ENCODE results near the gene RTP3. TPM values are rescaled to one million over a fixed set of nuclear protein-coding genes. Genes with fewer than 3 reads are reported as not detected.

Gene RTP3
- total RNA-seq, 1 donor from 2014 or later: not detected

DNA sequence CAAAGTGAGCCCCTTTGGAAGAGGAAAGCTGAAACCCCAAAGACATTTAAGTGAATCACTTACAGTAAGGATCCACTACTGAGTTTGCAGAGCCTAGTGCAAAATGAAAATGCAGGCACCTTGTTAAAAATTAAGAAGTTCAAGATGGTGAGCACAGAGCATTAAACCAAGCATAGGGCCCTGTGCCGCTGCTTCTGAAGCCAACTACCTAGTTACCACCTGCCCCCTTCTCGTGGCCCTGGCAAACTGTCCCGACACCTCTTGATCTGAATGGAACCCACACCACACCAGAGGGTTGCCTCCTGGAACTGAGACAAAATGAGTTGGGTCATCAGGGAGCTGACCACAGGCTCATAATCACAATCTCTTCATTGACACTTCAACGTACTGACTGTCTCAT is 42.8 kb downstream of the RTP3 start:
- Histone ChIP-seq H3K9me3 (no peaks in the 10 kb centered on the region), H3K27me3 (no peaks in the 10 kb centered on the region), H3K36me3 (no peaks in the 10 kb centered on the region), H3K4me3 (no peak overlapping the region), H3K27ac (no peak overlapping the region), H3K4me1 (no peaks in the 10 kb centered on the region)
- no peak for DNase-seq (ENCODE audit: low spot score in 2 of 2)
- intact Hi-C loops (cut with DNase I): no loop called here
- TF ChIP-seq, protein P1, sequence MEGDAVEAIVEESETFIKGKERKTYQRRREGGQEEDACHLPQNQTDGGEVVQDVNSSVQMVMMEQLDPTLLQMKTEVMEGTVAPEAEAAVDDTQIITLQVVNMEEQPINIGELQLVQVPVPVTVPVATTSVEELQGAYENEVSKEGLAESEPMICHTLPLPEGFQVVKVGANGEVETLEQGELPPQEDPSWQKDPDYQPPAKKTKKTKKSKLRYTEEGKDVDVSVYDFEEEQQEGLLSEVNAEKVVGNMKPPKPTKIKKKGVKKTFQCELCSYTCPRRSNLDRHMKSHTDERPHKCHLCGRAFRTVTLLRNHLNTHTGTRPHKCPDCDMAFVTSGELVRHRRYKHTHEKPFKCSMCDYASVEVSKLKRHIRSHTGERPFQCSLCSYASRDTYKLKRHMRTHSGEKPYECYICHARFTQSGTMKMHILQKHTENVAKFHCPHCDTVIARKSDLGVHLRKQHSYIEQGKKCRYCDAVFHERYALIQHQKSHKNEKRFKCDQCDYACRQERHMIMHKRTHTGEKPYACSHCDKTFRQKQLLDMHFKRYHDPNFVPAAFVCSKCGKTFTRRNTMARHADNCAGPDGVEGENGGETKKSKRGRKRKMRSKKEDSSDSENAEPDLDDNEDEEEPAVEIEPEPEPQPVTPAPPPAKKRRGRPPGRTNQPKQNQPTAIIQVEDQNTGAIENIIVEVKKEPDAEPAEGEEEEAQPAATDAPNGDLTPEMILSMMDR (IDR thresholded peaks at IDR 0.05): no peak

GRCh38 chr3:46541835-46542234 is 44.1 kb downstream of the RTP3 start:
- no peak for DNase-seq (ENCODE audit: low spot score in 2 of 2)

GRCh38 chr3:46542344-46542743 is 44.6 kb downstream of the RTP3 start:
- Histone ChIP-seq H3K27me3 (no peaks in the 10 kb centered on the region), H3K4me1 (no peaks in the 10 kb centered on the region), H3K4me3 (no peak overlapping the region), H3K27ac (no peak overlapping the region), H3K36me3 (no peaks in the 10 kb centered on the region), H3K9me3 (no peaks in the 10 kb centered on the region)
- intact Hi-C loops (cut with DNase I): no loop called here
- DNase-seq (ENCODE audit: low spot score in 2 of 2): no peak
- TF ChIP-seq, protein P1 (IDR thresholded peaks at IDR 0.05): no peak

More at GRCh38 chr3:46541835-46542234, 44.1 kb downstream of the RTP3 start:
- no peaks in the 10 kb centered on the region for H3K4me1 ChIP-seq
- TF ChIP-seq, protein P1 (IDR thresholded peaks at IDR 0.05): no peak
- no peak overlapping the region for H3K27ac ChIP-seq
- intact Hi-C loops (cut with DNase I): no loop called here
- H3K27me3 ChIP-seq: no peaks in the 10 kb centered on the region
- no peak overlapping the region for H3K4me3 ChIP-seq
- H3K36me3 ChIP-seq: no peaks in the 10 kb centered on the region
- no peaks in the 10 kb centered on the region for H3K9me3 ChIP-seq

DNA sequence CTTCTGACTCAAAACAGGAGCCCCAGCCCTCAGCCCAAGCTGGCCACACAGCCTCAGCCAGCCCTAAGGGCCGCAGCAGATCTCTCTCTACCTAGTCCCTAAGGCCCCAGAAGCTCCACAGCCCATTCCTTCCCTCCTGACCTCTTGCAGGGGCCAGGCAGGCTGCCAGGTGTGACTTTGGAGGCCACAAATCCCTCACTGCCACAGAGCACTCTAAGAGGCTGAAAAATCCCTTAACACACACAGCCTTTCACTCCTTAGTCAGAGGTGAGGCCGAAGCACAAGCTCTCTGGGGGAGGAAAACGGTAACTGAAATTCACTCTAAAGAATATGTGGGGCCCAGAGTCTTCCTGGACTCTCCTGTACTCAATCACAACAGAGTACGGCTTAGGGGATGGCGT is 45.0 kb downstream of the RTP3 start:
- Histone ChIP-seq H3K36me3 (no peaks in the 10 kb centered on the region), H3K27ac (no peak overlapping the region), H3K4me1 (no peaks in the 10 kb centered on the region), H3K4me3 (no peak overlapping the region), H3K27me3 (no peaks in the 10 kb centered on the region), H3K9me3 (no peaks in the 10 kb centered on the region)
- DNase-seq (ENCODE audit: low spot score in 2 of 2): no peak
- intact Hi-C loops (cut with DNase I): no loop called here
- TF ChIP-seq, protein P1 (IDR thresholded peaks at IDR 0.05): no peak

GRCh38 chr3:46544771-46545503 is 47.2 kb downstream of the RTP3 start:
- H3K27me3 ChIP-seq: no peaks in the 10 kb centered on the region
- H3K4me3 ChIP-seq: no peak overlapping the region
- H3K9me3 ChIP-seq: no peaks in the 10 kb centered on the region
- intact Hi-C loops (cut with DNase I): no loop called here
- no peak for DNase-seq (ENCODE audit: low spot score in 2 of 2)
- no peak overlapping the region for H3K27ac ChIP-seq
- H3K36me3 ChIP-seq: no peaks in the 10 kb centered on the region
- H3K4me1 ChIP-seq: no peaks in the 10 kb centered on the region
- TF ChIP-seq, protein P1 (IDR thresholded peaks at IDR 0.05): no peak

All from ascending aorta (tissue), 2 donors.